SJCRH30 (cell line): Measurements from ENCODE around the gene TSC22D2. TPM values are rescaled to one million over a fixed set of nuclear protein-coding genes. Genes with fewer than 3 reads are reported as not detected.
"Not testable (repeated sequence)": the region's sequence is repeated elsewhere in the genome, so short reads cannot be mapped to it uniquely, and the experiment has no call there.

Experiments
- DNase-seq, 2 experiments: peaks; one replicate each; pipeline ENCODE4 v3.0.0-alpha.2; 2015 to 2020
- H3K27ac ChIP-seq: fragments of 250-450 bp; sonication (Bioruptor Pico); 2 replicates; pipeline ENCODE4 v1.5.1; 2020; ENCODE audit warnings: mild to moderate bottlenecking, moderate library complexity
- H3K27me3 ChIP-seq: fragments of 250-450 bp; sonication (Bioruptor Pico); 2 replicates; pipeline ENCODE4 v1.5.1; 2020; ENCODE audit warnings: mild to moderate bottlenecking, moderate library complexity
- H3K36me3 ChIP-seq: fragments of 250-450 bp; sonication (Bioruptor Pico); 2 replicates; pipeline ENCODE4 v1.5.1; 2020; ENCODE audit warnings: mild to moderate bottlenecking, moderate library complexity
- H3K4me1 ChIP-seq: fragments of 250-450 bp; sonication (Bioruptor Pico); 2 replicates; pipeline ENCODE4 v1.5.1; 2020; ENCODE audit warnings: mild to moderate bottlenecking, moderate library complexity
- H3K4me3 ChIP-seq: fragments of 250-450 bp; sonication (Bioruptor Pico); 2 replicates; pipeline ENCODE4 v1.5.1; 2020; ENCODE audit warnings: mild to moderate bottlenecking, moderate library complexity
- H3K9me3 ChIP-seq: fragments of 250-450 bp; sonication (Bioruptor Pico); replicated peaks from 2 replicates; pipeline ENCODE4 v1.5.1; 2020; ENCODE audit warnings: mild to moderate bottlenecking, moderate library complexity
- total RNA-seq: library from RNA; depleted of rRNA; stranded (reverse); fragments of >200 nt; shearing (Covaris generic); gene quantifications from 2 replicates; pipeline ENCODE4 v1.2.3, GENCODE V29; 2014

Gene TSC22D2
- total RNA-seq, 1 experiment from 2014 or later, result 44.5 TPM

GRCh38 chr3:150461399-150461798, 53.3 kb downstream of the TSC22D2 start:
- Histone ChIP-seq H3K4me1 (no peaks in the 10 kb centered on the region; the same call in 1 of the 2 replicates), H3K36me3 (peaks cover 42% of the 10 kb centered on the region), H3K4me3 (no peak overlapping the region), H3K27me3 (no peaks in the 10 kb centered on the region), H3K9me3 (no peaks in the 10 kb centered on the region), H3K27ac (no peak overlapping the region)
- DNase-seq, result no peak

GRCh38 chr3:150462108-150462507, 54.0 kb downstream of the TSC22D2 start:
- Histone ChIP-seq H3K4me3 (no peak overlapping the region), H3K27ac (no peak overlapping the region), H3K27me3 (no peaks in the 10 kb centered on the region), H3K9me3 (no peaks in the 10 kb centered on the region), H3K36me3 (peaks cover 35% of the 10 kb centered on the region), H3K4me1 (no peaks in the 10 kb centered on the region; the same call in 1 of the 2 replicates)
- no peak for DNase-seq

GRCh38 chr3:150464684-150465083, 56.6 kb downstream of the TSC22D2 start:
- Histone ChIP-seq H3K9me3 (no peaks in the 10 kb centered on the region), H3K4me1 (peaks cover under 1% of the 10 kb centered on the region), H3K4me3 (no peak overlapping the region), H3K27me3 (no peaks in the 10 kb centered on the region), H3K27ac (no peak overlapping the region), H3K36me3 (peaks cover 13% of the 10 kb centered on the region)
- DNase-seq, result no peak

- peaks cover 2% of the 10 kb centered on the region; the same call in 1 of the 2 replicates for H3K4me1 ChIP-seq
Observed at GRCh38 chr3:150467381-150467780, 59.3 kb downstream of the TSC22D2 start.

GRCh38 chr3:150469031-150469930, 61.2 kb downstream of the TSC22D2 start:
- no peak overlapping the region for H3K27ac ChIP-seq
- H3K4me3 ChIP-seq, result no peak overlapping the region
- peak; percentile 8 to 38 for DNase-seq

More at GRCh38 chr3:150467381-150467780, 59.3 kb downstream of the TSC22D2 start:
- Histone ChIP-seq H3K36me3 (no peaks in the 10 kb centered on the region), H3K27ac (no peak overlapping the region), H3K27me3 (no peaks in the 10 kb centered on the region), H3K4me3 (no peak overlapping the region), H3K9me3 (no peaks in the 10 kb centered on the region)
- DNase-seq, result no peak

GRCh38 chr3:150469931-150470740, 62.0 kb downstream of the TSC22D2 start:
- no peak for DNase-seq

More at GRCh38 chr3:150469031-150469930, 61.2 kb downstream of the TSC22D2 start:
- H3K36me3 ChIP-seq, result no peaks in the 10 kb centered on the region
- no peaks in the 10 kb centered on the region for H3K27me3 ChIP-seq
- peaks cover 2% of the 10 kb centered on the region; the same call in 1 of the 2 replicates for H3K4me1 ChIP-seq
- H3K9me3 ChIP-seq, result no peaks in the 10 kb centered on the region

GRCh38 chr3:150472421-150472820, 64.3 kb downstream of the TSC22D2 start:
- H3K4me1 ChIP-seq, result peaks cover 2% of the 10 kb centered on the region; the same call in 1 of the 2 replicates
- H3K4me3 ChIP-seq, result no peak overlapping the region
- H3K27me3 ChIP-seq, result no peaks in the 10 kb centered on the region
- no peak for DNase-seq
- H3K36me3 ChIP-seq, result no peaks in the 10 kb centered on the region
- no peak overlapping the region for H3K27ac ChIP-seq
- H3K9me3 ChIP-seq, result peaks cover 6% of the 10 kb centered on the region; the same call in 1 of the 2 replicates

More at GRCh38 chr3:150469931-150470740, 62.0 kb downstream of the TSC22D2 start:
- H3K27ac ChIP-seq, result no peak overlapping the region
- no peak overlapping the region for H3K4me3 ChIP-seq
- H3K4me1 ChIP-seq, result peaks cover 2% of the 10 kb centered on the region; the same call in 1 of the 2 replicates
- H3K27me3 ChIP-seq, result no peaks in the 10 kb centered on the region
- H3K36me3 ChIP-seq, result no peaks in the 10 kb centered on the region
- no peaks in the 10 kb centered on the region for H3K9me3 ChIP-seq

GRCh38 chr3:150473161-150473560, 65.1 kb downstream of the TSC22D2 start:
- H3K27me3 ChIP-seq, H3K9me3 ChIP-seq, H3K27ac ChIP-seq, DNase-seq, H3K4me1 ChIP-seq, H3K36me3 ChIP-seq, H3K4me3 ChIP-seq: not testable (repeated sequence)

GRCh38 chr3:150479370-150479769, 71.3 kb downstream of the TSC22D2 start:
- no peak for DNase-seq
- H3K4me3 ChIP-seq, result no peak overlapping the region
- H3K4me1 ChIP-seq, result peaks cover 9% of the 10 kb centered on the region
- no peaks in the 10 kb centered on the region for H3K36me3 ChIP-seq
- no peak overlapping the region for H3K27ac ChIP-seq
- H3K27me3 ChIP-seq, result no peaks in the 10 kb centered on the region
- H3K9me3 ChIP-seq, result peaks cover 10% of the 10 kb centered on the region; the same call in 1 of the 2 replicates

- peak; percentile 12 to 49 for DNase-seq
- no peaks in the 10 kb centered on the region for H3K27me3 ChIP-seq
- peak overlapping the region; percentile 75 for H3K27ac ChIP-seq
Observed at GRCh38 chr3:150480877-150481276, 72.8 kb downstream of the TSC22D2 start.

GRCh38 chr3:150483226-150483625, 75.1 kb downstream of the TSC22D2 start:
- Histone ChIP-seq H3K4me3 (no peak overlapping the region), H3K36me3 (no peaks in the 10 kb centered on the region), H3K4me1 (peaks cover 9% of the 10 kb centered on the region), H3K27me3 (no peaks in the 10 kb centered on the region), H3K9me3 (peaks cover 8% of the 10 kb centered on the region), H3K27ac (no peak overlapping the region)
- DNase-seq, result no peak

More at GRCh38 chr3:150480877-150481276, 72.8 kb downstream of the TSC22D2 start:
- Histone ChIP-seq H3K9me3 (peaks cover 13% of the 10 kb centered on the region; the same call in 1 of the 2 replicates), H3K36me3 (no peaks in the 10 kb centered on the region), H3K4me3 (no peak overlapping the region), H3K4me1 (peaks cover 9% of the 10 kb centered on the region)

GRCh38 chr3:150484410-150484809, 76.3 kb downstream of the TSC22D2 start:
- no peak for DNase-seq
- Histone ChIP-seq H3K4me1 (peaks cover 9% of the 10 kb centered on the region), H3K27ac (no peak overlapping the region), H3K9me3 (peaks cover 8% of the 10 kb centered on the region), H3K4me3 (no peak overlapping the region), H3K27me3 (no peaks in the 10 kb centered on the region), H3K36me3 (no peaks in the 10 kb centered on the region)

GRCh38 chr3:150488867-150489266, 80.8 kb downstream of the TSC22D2 start:
- H3K36me3 ChIP-seq, result no peaks in the 10 kb centered on the region
- no peak for DNase-seq
- no peaks in the 10 kb centered on the region for H3K4me1 ChIP-seq

GRCh38 chr3:150490277-150490986, 82.3 kb downstream of the TSC22D2 start:
- Histone ChIP-seq H3K4me3 (no peak overlapping the region), H3K4me1 (peaks cover 5% of the 10 kb centered on the region), H3K27ac (no peak overlapping the region), H3K9me3 (peaks cover 2% of the 10 kb centered on the region; the same call in 1 of the 2 replicates), H3K27me3 (no peaks in the 10 kb centered on the region), H3K36me3 (no peaks in the 10 kb centered on the region)
- DNase-seq, result no peak

More at GRCh38 chr3:150488867-150489266, 80.8 kb downstream of the TSC22D2 start:
- H3K9me3 ChIP-seq, result peaks cover 5% of the 10 kb centered on the region
- H3K27ac ChIP-seq, result no peak overlapping the region
- no peak overlapping the region for H3K4me3 ChIP-seq
- H3K27me3 ChIP-seq, result no peaks in the 10 kb centered on the region
